ENCODE results near the gene ACP1. TPM values are rescaled to one million over a fixed set of nuclear protein-coding genes. Genes with fewer than 3 reads are reported as not detected.
A peak's percentile ranks its signal among the peaks of the same experiment; 100 is the strongest.

Gene ACP1
- total RNA-seq, 2 experiments from 2014 or later = 95.2 to 113 TPM

DNA sequence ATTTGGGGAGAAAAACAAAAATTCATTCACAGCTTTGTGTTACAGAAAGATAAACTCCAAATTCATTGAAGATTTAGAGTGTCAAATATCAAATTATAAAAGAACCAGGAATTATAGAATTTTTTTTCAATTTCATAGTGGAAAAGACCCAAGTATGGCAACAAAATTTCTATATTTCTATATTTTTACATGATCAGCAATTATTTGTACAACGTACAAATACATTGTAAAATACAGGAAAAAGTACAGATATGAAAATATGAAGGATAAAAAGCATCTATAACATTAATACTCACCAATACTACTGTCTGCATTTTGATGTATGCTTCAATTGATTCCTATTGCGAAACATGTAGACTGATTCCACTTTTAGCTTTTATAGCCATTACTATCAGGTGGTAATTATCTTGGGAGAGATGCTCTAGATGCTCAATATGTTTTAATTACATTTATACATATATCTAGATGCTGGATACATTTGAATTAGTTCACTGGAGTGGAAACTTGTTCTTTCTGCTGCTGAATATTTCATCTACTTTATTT is 4.9 kb upstream of the ACP1 start:
- Mint-ChIP-seq H3K4me3 (no peak overlapping the region), H3K27ac (no peak overlapping the region), H3K4me1 (peaks cover 8% of the 10 kb centered on the region), H3K36me3 (peaks cover 19% of the 10 kb centered on the region), H3K27me3 (no peaks in the 10 kb centered on the region), H3K9me3 (ENCODE audit: low read depth) (peaks cover 6% of the 10 kb centered on the region)
- CTCF ChIA-PET = interaction anchor here (2.2 kb wide), 1 partner anchor 13 kb away, joined by 15 read pairs; no protein-coding TSS in a partner anchor
- ATAC-seq = no peak
- no peak for DNase-seq

DNA sequence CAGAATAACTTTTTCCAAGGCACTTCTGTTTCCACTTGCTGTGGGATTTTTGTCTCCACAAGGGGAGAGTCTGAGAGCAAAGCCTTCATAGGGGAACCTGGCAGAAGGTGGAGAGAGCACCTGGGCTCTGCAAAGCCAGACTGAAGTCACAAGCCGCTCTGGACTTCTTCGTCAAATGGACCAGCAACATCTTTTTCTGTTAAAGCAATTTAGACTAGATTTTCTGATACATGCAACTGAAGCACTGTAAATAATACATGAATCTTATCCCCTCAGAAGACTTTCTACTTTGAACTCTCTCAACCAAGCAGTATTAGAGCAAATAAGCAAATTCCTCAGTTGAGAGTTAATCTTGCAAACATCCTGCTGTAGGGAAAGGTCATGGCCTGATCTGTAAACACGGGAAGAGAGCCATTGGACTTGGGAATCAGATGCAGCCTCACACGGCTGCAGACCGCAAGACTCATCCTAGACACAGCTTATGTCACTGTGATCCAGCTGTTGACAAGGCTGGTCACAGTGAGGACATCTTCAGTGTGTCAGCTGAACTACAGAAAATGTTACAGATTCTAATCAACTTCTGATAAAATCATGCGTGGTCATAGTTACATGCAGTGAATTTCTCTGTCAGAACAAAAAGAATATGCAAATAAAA is 4.1 kb upstream of the ACP1 start:
- CTCF ChIA-PET = interaction anchor here (3.8 kb wide), 1 partner anchor 14 kb away, joined by 12 read pairs; no protein-coding TSS in a partner anchor
- peaks cover 19% of the 10 kb centered on the region for H3K36me3 Mint-ChIP-seq

DNA sequence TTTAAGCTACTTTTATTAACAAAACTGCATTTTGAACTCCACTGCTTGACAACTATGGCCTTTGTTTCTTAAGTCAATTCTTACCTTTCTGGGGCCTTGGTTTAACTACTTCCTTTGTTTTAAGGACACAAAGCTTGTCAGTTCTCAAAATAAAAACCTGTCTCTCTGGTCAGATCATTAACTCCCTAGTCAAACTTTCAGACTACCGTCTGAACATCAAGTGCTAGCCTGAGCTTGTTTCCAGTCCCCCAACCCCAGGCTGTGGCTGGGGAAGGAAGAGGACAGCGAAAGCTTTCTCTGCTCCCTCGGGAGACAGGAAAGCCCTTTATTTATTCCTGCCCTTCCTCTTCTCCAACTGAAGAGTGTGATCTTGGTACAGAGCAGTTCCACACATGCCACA is 2.6 kb upstream of the ACP1 start:
- no peaks in the 10 kb centered on the region for H3K27me3 Mint-ChIP-seq
- DNase-seq = no peak
- peaks cover 24% of the 10 kb centered on the region for H3K4me1 Mint-ChIP-seq
- peaks cover 22% of the 10 kb centered on the region for H3K36me3 Mint-ChIP-seq
- H3K4me3 Mint-ChIP-seq = no peak overlapping the region
- CTCF ChIA-PET = interaction anchor here (1.0 to 3.8 kb wide), 2 partner anchors 16 to 70 kb away, joined by 3 to 12 read pairs; no protein-coding TSS in a partner anchor
- peaks cover 6% of the 10 kb centered on the region for H3K9me3 Mint-ChIP-seq (ENCODE audit: low read depth)
- H3K27ac Mint-ChIP-seq = no peak overlapping the region
- no peak for ATAC-seq

More for the DNA sequence above, 4.1 kb upstream of the ACP1 start:
- DNase-seq = no peak
- Mint-ChIP-seq H3K27ac (no peak overlapping the region), H3K4me1 (peaks cover 11% of the 10 kb centered on the region), H3K9me3 (ENCODE audit: low read depth) (peaks cover 6% of the 10 kb centered on the region), H3K27me3 (no peaks in the 10 kb centered on the region), H3K4me3 (no peak overlapping the region)
- ATAC-seq = no peak

DNA sequence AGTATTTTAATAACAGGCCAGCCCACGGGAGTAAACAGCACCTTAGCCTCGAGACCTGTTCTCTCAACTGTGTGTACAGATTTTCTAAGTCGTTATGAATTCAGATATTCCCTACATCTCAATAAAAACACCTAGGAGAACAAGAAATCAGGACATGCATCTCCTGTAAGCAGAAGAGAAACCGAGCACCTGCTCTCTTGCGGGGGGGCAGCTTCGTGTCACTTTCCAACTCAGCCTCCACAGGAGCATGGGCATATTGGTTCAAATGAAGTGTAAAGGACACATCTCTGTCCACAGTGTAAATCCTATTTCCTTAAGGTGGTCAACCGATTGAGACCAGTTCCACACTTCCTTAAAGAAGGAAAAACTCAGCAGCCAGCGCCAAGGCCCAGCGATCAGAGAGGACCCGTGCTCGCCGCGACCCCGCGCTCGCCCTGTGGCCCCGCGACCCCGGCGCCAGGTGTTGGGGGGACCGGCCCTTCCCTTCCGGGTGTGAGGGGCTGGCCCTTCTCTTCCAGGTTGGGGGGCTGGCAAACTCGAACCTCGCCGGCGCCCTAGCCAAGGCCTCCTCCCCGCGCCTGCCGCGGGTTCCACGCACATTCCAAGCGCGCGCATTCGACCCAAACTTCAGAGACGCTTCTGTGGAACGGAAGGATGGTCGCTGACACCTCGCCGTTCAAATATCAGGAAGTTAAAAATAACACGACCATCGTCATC is 1.6 kb upstream of the ACP1 start:
- H3K27me3 Mint-ChIP-seq = no peaks in the 10 kb centered on the region
- no peak for ATAC-seq
- H3K36me3 Mint-ChIP-seq = peaks cover 24% of the 10 kb centered on the region
- CTCF ChIA-PET = interaction anchor here (3.8 kb wide), 1 partner anchor 17 kb away, joined by 12 read pairs; no protein-coding TSS in a partner anchor
- peak overlapping the region; percentile 46 for H3K27ac Mint-ChIP-seq
- peaks cover 32% of the 10 kb centered on the region for H3K4me1 Mint-ChIP-seq
- no peak for DNase-seq
- H3K4me3 Mint-ChIP-seq = peak overlapping the region; percentile 94
- peaks cover 2% of the 10 kb centered on the region for H3K9me3 Mint-ChIP-seq (ENCODE audit: low read depth)

DNA sequence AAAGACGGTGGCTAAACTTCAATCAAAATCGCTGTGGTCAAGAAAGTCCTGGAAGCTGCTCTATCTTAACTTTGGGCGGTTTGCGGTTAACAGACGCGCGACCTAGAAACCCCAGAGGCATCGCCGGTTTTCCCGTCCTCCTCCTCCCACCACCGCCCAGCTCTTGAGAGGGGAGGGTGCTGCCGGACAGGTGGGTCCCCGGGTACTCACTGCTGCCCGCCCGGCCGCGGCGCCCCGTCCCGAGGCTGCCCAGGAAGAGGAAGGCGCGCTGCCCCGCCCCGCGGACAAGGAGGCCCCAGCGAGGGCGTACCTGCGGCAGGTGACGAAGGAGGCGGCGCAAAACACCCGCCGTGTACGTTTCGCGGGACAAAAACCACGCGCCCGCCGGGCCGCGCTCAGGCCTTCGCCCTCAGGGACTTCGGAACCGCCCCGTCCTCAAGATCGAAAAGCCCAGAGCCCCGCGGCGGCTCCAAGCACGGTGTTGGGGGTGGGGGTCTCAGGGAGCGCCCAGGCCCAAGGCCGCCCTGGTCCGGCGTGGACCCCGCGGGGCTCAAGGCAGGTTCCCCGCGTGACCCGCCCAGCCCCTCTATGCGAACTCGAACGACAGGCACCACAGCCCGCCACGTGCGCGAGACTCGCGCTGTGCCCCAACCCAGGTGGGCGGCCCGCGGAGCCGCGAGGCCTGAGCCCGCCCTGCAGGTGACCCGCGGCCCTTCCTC is 814 bp upstream of the ACP1 start, which contains the start of gene SH3YL1:
Gene SH3YL1, minus strand, starts transcription at position 259 of the 719 bp plus-strand sequence. Its CDS starts 48 bp downstream, at position 211.
- Mint-ChIP-seq H3K36me3 (peaks cover 20% of the 10 kb centered on the region), H3K9me3 (ENCODE audit: low read depth) (no peaks in the 10 kb centered on the region), H3K27me3 (no peaks in the 10 kb centered on the region), H3K4me1 (peaks cover 34% of the 10 kb centered on the region), H3K27ac (peak within 1 kb of the TSS; percentile 94), H3K4me3 (peak within 1 kb of the TSS; percentile 94)
- DNase-seq = peak; percentile 59
- CTCF ChIA-PET = interaction anchor here (3.8 kb wide), 1 partner anchor 17 kb away, joined by 12 read pairs; no protein-coding TSS in a partner anchor
- ATAC-seq = peak; percentile 34

DNA sequence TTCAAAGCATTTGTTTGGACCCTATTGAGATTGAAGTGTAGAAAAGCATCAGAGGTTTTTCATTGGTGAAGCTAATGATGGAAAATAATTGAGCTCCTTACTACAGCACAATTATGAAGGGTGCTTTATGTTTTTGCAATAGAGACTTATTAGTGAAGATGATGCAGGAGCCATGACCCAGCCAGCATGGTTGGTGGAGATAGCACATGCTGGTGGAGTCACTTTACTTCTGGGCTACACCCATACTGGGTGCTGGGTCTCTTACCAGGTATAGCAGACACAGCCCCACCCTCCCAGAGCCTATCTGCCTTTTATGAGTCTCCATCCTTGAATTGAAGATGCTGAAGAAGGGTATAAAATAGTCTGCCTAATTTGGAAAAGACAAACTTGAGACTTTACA is 3.6 kb downstream of the ACP1 start:
- no peaks in the 10 kb centered on the region for H3K27me3 Mint-ChIP-seq
- peaks cover 51% of the 10 kb centered on the region for H3K4me1 Mint-ChIP-seq
- H3K9me3 Mint-ChIP-seq (ENCODE audit: low read depth) = no peaks in the 10 kb centered on the region
- ATAC-seq (no peak), DNase-seq (no peak)
- CTCF ChIA-PET = no interaction called here
- H3K4me3 Mint-ChIP-seq = no peak overlapping the region
- H3K36me3 Mint-ChIP-seq = peaks cover 24% of the 10 kb centered on the region
- no peak overlapping the region for H3K27ac Mint-ChIP-seq

DNA sequence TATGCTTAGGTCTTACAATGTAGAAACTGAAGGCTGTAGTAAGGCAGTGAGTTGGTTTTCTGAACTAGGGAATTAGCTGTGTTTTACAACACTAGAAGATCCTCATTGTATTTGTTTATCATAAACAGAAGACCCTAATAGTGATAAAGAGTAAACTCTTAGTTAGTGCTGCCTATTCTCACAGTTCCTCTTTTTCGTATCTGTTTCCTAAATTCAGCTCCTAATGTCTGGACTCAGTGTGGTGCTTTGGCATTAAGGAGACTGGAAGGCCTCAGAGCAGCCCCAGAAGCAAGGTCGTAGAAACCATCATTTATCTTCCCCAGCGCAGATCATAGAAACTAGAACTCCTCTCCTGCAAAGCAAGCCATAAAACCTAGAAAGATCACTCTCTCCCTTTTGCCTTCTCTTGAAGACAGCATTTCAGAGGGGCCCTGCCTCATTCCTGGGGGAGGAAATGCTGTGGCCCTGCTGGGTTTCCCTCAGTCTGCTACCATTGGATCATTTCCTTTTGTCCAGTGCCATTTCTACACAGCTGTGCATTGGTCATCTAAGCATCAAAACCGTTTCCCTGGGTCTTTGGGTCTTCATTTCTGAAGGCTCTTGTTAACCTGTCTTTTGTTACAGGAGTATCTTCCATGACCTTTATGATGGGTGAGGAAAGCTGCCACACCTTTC is 4.7 kb downstream of the ACP1 start:
- peaks cover 26% of the 10 kb centered on the region for H3K36me3 Mint-ChIP-seq

DNA sequence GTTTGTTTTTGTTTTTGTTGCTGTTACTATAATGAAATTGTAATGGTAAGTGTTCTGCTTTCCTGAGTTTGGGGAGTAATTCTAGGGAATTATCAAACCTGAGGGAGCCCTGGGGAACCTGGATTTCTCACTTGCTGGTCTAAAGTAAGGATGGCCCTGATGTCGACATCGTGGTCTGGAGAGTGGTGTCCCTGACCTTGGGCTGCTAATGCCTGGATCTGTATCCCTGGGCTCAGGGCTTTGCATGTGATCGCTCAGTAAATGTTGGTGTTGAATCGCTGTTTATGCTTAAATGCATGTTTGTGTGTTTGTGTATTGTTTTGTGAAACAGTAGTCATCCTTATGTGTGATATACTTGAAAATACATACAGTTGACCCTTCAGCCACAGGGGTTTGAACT is 6.1 kb downstream of the ACP1 start:
- ATAC-seq = no peak
- no peak for DNase-seq
- Mint-ChIP-seq H3K27me3 (no peaks in the 10 kb centered on the region), H3K4me3 (no peak overlapping the region), H3K36me3 (peaks cover 31% of the 10 kb centered on the region), H3K4me1 (peaks cover 44% of the 10 kb centered on the region), H3K27ac (no peak overlapping the region), H3K9me3 (ENCODE audit: low read depth) (no peaks in the 10 kb centered on the region)
- CTCF ChIA-PET = no interaction called here

More for the DNA sequence above, 4.7 kb downstream of the ACP1 start:
- CTCF ChIA-PET = no interaction called here
- no peak overlapping the region for H3K27ac Mint-ChIP-seq
- no peak overlapping the region for H3K4me3 Mint-ChIP-seq
- no peaks in the 10 kb centered on the region for H3K27me3 Mint-ChIP-seq
- DNase-seq = no peak
- no peaks in the 10 kb centered on the region for H3K9me3 Mint-ChIP-seq (ENCODE audit: low read depth)
- no peak for ATAC-seq
- H3K4me1 Mint-ChIP-seq = peaks cover 48% of the 10 kb centered on the region

DNA sequence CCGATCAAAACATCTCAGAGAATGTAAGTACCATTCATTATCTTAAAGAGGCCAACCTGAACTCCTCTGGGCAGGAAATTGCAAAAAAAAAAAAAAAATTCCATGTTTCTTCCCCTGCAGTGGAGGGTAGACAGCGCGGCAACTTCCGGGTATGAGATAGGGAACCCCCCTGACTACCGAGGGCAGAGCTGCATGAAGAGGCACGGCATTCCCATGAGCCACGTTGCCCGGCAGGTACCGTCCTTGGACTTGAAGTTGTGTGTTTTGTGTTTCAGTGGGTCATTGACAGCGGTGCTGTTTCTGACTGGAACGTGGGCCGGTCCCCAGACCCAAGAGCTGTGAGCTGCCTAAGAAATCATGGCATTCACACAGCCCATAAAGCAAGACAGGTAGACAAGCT is 7.2 kb downstream of the ACP1 start:
- peaks cover 34% of the 10 kb centered on the region for H3K4me1 Mint-ChIP-seq
- H3K4me3 Mint-ChIP-seq = no peak overlapping the region
- CTCF ChIA-PET = interaction anchor here (1.2 kb wide), 1 partner anchor 14 kb away, joined by 3 read pairs; no protein-coding TSS in a partner anchor
- H3K27ac Mint-ChIP-seq = no peak overlapping the region
- DNase-seq (no peak), ATAC-seq (no peak)
- H3K27me3 Mint-ChIP-seq = no peaks in the 10 kb centered on the region
- H3K9me3 Mint-ChIP-seq (ENCODE audit: low read depth) = no peaks in the 10 kb centered on the region
- H3K36me3 Mint-ChIP-seq = peaks cover 29% of the 10 kb centered on the region

DNA sequence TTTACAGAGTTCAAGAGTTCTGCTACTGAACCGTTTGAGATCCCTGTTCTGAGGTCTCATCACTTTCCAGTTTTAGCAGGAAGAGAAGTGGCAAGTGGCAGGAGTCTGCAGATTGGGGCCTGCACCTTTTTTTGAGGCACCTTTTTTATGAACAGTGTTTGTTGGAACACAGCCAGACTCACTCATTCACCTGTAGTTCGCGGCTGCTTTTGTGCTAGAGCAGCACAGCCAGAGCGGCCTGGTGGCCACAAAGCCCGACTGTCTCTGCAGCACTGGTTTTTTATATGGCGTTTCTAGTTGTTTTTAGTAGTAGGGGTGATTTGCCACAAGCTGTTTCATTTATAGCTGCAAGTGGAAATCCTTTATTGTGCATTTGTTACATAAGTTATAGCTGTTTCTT is 8.6 kb downstream of the ACP1 start:
- H3K36me3 Mint-ChIP-seq = peaks cover 34% of the 10 kb centered on the region
- no peaks in the 10 kb centered on the region for H3K9me3 Mint-ChIP-seq (ENCODE audit: low read depth)
- ATAC-seq (no peak), DNase-seq (no peak)
- no peaks in the 10 kb centered on the region for H3K27me3 Mint-ChIP-seq
- no peak overlapping the region for H3K27ac Mint-ChIP-seq
- no peak overlapping the region for H3K4me3 Mint-ChIP-seq
- peaks cover 25% of the 10 kb centered on the region for H3K4me1 Mint-ChIP-seq
- CTCF ChIA-PET = interaction anchor here (1.2 kb wide), 1 partner anchor 16 kb away, joined by 3 read pairs; no protein-coding TSS in a partner anchor

DNA sequence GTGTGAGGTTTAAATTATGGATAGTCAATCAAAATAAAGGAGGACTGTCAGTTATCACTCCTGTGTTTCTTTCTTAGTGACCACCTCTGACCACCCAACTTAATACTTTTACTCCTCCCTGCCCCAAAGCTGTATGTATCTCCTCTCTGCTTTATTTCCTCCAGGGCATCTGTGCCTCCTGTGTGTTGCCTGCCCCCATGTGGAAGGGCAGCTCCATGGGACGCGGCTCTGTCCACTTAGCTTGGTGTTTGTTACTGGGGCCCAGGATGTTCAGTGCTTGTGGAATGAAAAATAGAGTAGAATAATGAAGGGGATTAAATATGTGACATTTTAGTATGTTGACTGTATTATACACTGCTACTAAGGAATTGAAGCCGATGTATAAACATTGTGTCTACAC is 9.8 kb downstream of the ACP1 start:
- Mint-ChIP-seq H3K36me3 (peaks cover 38% of the 10 kb centered on the region), H3K27ac (no peak overlapping the region), H3K4me3 (no peak overlapping the region), H3K4me1 (peaks cover 21% of the 10 kb centered on the region), H3K9me3 (ENCODE audit: low read depth) (no peaks in the 10 kb centered on the region), H3K27me3 (no peaks in the 10 kb centered on the region)
- ATAC-seq = no peak
- CTCF ChIA-PET = interaction anchor here (1.3 to 2.2 kb wide), 2 partner anchors 8 to 362 kb away, joined by 3 to 7 read pairs; no protein-coding TSS in a partner anchor
- no peak for DNase-seq

DNA sequence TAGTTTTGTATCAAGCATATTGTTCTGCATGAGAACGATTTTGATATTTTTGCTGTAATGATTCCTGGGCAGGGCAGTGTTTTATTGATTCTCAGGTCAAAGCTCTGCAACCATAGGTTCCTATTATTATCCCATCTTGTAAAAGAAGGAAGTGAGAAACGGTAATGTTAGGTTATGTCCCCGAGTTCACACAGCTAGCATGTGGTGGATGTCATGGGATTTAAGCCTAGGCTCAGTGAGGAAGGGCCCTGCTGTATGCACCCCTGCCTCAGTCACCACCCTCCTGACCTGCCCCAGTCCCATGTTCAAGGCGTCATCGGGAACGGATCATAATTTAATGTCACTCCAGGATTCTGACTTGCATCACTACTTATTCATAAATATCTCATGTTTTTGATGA is 10.7 kb downstream of the ACP1 start:
- peaks cover 43% of the 10 kb centered on the region for H3K36me3 Mint-ChIP-seq
- H3K27me3 Mint-ChIP-seq = no peaks in the 10 kb centered on the region
- no peak for DNase-seq
- CTCF ChIA-PET = interaction anchor here (2.2 kb wide), 1 partner anchor 9 kb away, joined by 7 read pairs; no protein-coding TSS in a partner anchor
- H3K9me3 Mint-ChIP-seq (ENCODE audit: low read depth) = no peaks in the 10 kb centered on the region
- no peak overlapping the region for H3K27ac Mint-ChIP-seq
- ATAC-seq = no peak
- peaks cover 13% of the 10 kb centered on the region for H3K4me1 Mint-ChIP-seq
- H3K4me3 Mint-ChIP-seq = no peak overlapping the region
